ENCODE data around the gene CD93.

CD93 gene, protein sequence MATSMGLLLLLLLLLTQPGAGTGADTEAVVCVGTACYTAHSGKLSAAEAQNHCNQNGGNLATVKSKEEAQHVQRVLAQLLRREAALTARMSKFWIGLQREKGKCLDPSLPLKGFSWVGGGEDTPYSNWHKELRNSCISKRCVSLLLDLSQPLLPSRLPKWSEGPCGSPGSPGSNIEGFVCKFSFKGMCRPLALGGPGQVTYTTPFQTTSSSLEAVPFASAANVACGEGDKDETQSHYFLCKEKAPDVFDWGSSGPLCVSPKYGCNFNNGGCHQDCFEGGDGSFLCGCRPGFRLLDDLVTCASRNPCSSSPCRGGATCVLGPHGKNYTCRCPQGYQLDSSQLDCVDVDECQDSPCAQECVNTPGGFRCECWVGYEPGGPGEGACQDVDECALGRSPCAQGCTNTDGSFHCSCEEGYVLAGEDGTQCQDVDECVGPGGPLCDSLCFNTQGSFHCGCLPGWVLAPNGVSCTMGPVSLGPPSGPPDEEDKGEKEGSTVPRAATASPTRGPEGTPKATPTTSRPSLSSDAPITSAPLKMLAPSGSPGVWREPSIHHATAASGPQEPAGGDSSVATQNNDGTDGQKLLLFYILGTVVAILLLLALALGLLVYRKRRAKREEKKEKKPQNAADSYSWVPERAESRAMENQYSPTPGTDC

GRCh38 chr20:23086056-23086566 lies at the start of gene CD93:
CD93 (minus strand) TSS chr20:23086324; CDS start chr20:23086192, 132 bp downstream.
- no peak for DNase-seq

GRCh38 chr20:23133560-23133998 lies 47.5 kb upstream of the CD93 start:
- DNase-seq, result no peak

- DNase-seq, result no peak
Measured at GRCh38 chr20:23132930-23133559, 46.9 kb upstream of the CD93 start.

DNA sequence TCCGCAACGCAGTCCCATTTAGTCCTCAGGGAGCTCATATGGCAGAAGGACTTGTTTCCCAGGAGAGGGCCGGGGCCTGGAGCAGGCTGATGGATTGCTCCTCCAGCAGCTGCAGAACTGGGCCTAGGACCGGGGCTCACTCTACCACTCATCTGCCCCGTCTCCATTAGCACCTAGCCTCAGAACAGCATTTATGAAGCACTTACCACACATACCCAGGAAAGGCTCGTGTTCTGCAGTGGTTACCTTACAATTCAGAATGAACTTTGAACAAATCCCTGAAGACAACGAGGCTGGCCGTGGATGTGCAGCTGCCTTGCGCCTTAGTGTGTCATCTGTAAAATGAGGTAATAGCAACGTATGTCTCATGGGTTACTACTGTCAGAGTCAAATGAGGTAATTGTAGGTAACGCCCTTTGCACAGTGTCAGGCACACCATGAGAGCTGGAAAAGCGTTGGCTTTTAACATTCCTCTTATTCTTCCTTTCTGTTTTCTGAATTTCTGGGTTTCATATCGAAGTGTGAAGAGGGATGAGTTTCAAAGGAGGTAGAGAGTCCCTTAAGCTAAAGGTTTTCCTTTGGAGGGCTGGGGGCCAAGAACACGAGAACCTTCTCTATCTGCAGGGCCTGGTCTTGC lies 46.3 kb upstream of the CD93 start:
- no peak for DNase-seq

DNA sequence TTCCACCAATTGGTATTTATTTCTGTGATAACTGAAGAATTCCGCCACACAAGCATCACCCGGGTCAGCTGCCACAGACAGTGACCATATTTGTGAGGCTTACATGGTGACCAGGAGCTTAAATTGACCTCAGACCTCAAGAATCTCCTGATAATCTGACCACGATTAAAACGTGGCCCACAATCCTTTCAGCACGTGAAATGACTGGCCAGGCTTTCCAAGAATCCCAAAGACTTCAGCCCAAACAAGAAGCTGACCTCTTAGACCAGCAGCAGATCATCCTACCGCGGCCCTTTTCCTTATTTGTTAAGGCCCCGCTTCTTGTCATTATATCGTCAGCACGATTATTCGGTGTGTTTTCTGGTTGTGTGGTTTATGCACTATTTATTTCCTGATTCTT lies 45.6 kb upstream of the CD93 start:
- no peak for DNase-seq

DNA sequence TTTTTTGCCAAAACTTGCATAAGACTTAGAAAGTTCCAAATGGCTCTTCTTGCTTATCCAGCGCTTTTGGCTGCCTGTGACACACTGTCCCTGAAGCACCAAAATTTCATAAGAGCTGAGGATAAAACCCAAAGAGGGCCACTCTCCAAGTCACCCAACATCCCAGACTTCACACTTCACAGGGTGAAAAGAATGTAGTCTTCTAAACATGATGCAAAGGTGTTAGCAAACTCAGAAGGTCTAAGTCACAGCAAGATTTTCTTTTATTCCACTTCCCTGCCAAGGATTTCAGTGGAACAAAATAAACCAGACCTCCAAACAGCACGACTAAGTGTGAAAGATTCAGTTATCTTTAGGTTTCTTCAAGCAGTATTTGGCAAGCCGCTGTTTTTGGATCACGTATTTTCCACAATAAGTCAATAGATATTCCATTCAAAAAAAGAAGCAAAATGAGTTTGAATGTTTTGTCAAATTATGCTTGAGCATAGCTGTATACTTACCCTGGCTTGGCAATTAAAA lies 44.6 kb upstream of the CD93 start:
- no peak for DNase-seq

GRCh38 chr20:23129891-23130621 lies 43.9 kb upstream of the CD93 start:
- DNase-seq, result no peak

DNA sequence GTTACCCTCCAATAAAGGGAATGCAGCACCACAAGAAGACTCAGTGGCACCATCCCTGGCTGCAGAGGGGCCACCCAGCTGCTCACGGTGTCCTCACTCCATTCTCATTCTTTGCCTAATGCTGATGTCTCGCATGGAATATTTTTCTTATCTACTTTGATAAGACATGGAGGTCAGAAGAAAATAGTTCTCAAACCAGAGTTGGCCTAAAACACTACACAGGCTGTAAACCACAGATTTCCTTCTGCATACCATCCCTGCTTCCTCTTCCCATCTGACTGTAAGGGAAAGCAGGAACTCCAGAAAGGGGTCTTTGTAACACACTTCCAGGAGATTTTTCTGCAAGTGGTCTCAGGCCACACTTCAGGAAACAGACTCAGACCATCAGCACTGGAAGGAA lies 43.1 kb upstream of the CD93 start:
- DNase-seq, result no peak

DNA sequence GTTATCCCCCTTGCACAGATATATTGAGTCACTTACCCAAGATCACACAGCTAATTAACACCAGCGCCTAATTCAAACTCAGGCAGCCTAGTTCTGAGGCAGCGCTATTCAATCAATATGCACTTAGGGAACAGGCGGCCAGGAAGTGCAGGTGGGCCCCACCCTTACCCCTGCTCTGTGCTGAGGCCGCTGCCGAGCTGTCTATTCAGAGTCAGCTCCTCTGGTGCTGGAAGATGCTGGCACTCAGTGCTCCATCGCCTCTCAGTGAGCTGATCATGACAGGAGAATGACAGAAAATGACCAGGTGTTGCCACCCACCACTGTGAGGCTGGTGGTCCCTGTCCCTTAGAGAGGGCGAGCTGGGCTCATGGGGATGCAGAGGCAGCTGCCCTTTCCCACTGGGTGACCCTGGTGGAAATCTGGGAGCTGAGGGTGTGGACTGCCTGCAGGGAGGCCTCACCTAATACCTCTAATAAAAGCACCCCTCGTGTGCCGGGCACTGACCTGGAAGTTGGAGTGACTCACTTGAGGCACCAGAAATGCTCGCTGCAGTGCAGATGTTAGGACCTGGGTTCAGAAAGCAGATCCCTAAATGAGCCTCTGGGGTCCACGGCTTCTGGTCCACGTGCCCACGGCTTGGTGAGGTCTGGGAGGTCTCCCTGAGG lies 42.5 kb upstream of the CD93 start:
- DNase-seq, result no peak

DNA sequence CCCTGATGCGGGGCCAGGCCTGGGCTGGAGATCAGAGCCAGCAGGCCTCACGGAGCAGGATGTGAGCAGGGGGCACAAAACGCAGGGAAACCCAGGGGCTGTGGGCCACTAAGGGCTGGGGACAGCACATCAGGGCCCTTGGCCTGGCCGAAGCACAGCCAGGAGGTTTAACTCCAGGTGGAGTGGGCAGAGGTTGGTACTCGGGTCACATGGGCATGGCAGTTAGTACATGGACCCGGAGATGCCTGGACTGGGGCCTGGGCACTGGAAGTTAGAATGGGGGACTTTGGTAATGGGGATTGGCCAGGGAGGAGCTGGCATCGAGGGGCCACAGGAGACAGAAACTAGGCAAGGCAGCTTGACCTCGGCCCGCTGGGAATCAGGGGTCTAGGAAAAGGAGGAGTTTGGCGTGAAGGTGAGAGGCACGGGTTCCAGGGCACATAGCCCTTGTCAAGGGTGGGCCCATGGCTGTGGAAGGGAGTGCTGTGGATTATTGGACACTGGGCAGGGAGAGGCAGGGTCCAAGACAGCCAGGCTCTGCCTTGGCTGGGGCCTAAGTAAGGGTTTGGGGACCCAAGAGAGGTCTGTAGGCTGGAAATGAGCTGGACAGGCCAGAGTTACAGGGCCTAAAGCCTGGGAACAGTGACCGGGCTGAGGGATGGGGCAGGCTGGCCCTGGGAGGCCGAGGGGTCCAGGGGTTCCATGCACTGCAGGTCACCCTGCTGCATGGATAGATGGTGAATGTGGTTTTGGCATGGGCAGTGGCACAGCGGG lies 41.6 kb upstream of the CD93 start:
- DNase-seq, result no peak

DNA sequence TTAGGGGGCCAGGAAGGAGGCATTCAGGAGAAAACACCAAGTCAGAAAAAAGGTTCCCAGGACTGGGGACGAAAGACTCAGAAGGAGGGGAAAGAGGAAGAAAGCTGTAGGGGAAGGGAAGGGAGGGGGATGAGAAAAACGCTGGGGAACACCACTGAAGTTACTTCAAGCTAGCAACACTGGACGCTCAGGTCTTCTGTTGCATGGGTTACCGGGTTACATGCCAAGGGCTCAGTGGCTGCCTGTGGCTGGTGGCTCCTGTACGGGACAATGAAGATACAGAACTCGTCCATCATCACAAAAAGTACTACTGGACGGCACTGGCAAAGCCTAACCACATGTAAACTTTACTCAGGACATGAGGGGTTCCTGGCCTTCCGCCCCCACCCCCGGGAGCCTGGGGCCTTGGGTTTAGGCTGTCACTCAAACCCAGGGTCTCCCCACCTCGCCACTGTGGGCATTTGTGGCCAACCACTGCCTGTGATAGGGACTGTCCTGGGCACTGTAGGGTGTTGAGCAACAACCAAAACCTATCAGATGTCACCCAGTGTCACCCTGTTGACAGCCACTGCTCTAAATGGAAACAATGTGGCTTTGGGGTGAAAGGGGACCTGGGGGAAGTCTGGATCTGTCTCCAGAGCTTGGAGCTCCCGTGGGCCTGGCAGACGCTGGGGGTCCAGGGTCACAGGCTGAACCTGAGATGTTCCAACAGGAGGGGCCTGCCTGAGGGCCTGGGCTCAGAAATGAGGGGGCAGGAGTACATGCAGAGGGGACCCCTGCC lies 40.3 kb upstream of the CD93 start:
- DNase-seq, result no peak

- DNase-seq, result no peak
Measured at GRCh38 chr20:23125625-23126191, 39.6 kb upstream of the CD93 start.

DNA sequence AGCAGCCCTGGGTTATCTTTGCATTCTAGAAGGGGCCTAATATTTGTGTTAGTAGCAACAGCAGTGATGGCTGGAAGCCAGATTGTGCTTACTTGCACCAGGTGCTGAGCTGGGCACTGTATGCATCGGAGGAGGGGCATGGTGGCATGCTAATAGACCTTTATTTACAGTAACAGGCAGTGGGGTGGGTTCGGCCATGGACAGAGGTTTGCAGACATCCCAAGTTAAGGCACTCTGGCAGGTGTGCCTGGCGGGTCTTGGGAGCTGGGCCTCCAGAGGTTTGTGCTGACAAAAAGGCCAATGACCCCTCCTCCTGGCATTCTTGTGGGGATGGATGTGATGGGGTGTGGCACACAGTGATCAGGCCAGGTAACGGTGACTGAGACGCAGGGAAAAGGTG lies 39.0 kb upstream of the CD93 start:
- DNase-seq, result no peak

DNA sequence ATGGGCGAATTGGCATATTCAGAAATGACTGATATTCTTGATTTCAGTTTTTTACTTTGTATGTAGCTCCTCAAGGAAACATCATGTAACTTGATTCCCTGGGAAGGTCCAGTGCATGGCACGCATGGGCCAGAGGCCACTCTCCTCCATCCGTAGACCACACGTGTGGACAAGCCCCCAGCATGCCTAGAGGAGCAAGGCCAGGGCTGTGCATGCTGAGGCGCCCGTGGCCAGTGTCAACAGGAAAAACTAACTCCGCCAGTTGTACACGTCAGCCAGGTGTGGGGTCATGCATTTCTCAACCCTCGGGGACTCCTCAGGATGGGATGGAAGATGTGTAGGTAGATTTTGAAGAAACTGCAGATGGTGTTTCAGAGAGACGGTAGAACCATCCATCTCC lies 37.8 kb upstream of the CD93 start:
- DNase-seq, result no peak

DNA sequence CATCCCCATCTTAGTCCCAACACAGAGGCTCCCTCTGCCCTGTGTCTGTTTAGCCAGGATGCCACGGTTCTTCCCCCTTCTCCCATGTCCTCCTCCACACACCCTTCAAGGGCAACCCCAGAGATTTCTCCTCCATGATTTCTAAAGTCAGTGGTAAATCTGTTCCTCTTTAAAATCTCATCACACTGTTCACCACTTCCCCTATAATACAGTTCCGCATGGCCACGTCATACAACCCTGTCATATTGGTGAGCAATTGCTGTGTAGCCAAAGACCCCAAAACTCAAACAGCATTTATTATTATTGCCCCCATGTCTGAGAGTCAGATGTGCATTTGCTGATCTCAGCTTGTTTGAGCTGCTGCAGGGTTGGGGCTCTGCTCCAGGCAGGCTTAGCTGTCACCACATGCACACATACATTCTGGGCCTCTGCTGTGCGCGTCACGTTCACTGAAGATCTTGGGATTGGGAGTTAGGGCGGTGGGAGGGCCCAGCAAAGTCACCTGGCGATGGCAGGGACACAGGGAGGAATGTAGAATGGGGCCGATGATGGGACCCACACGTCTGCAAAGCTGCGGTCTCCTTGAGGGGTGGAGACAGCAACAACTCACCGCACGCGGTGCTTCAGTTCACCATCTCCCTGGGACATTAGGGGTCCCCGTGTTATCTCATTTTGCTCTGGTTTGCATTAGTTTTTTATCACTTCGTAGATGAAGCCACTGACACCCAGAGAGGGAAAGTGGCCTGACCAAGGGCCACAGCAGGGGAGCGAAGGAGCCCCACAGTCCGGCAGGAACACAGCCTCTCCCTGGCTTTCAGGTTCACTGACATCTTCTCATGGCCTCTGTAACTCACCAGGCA lies 36.9 kb upstream of the CD93 start:
- DNase-seq, result no peak

GRCh38 chr20:23122321-23122720 lies 36.2 kb upstream of the CD93 start:
- DNase-seq, result no peak

GRCh38 chr20:23121751-23122320 lies 35.7 kb upstream of the CD93 start:
- DNase-seq, result no peak

Measured in stimulated activated CD4-positive, alpha-beta T cell treated with anti-CD3 and anti-CD28 coated beads, Interleukin-4, amount 100 ng/mL, for 1 hour (primary cell).